A673 (cell line): ENCODE results near the gene EYS. TPM values are rescaled to one million over a fixed set of nuclear protein-coding genes. Genes with fewer than 3 reads are reported as not detected.

ENCODE experiments used
- BruUV-seq: library from RNA; stranded (reverse); fragments of 400-500 nt; replicated peaks from 2 replicates; lab custom pipeline; 2021; lab: Mats Ljungman, UMichigan
- CTCF ChIA-PET: fragments of 300-600 bp; sonication (Branson Sonifier 250); formaldehyde crosslinking; loops from one replicate; lab custom pipeline; 2022; ENCODE audit warnings: antibody characterized with exemption; lab: Charles Lee
- POLR2A ChIA-PET: fragments of 300-600 bp; sonication (Branson Sonifier 250); formaldehyde crosslinking; loops from one replicate; lab custom pipeline; 2022; ENCODE audit warnings: antibody characterized with exemption; ENCODE audit not compliant: low non-redundant PET; lab: Charles Lee
- DNase-seq: peaks from one replicate; pipeline ENCODE4 v3.0.0-alpha.2; 2015; ENCODE audit warnings: low spot score
- H3K27ac ChIP-seq: fragments of 200-600 bp; sonication (generic); 2 replicates; pipeline ENCODE4 v1.5.1; 2016; ENCODE audit warnings: mixed run types, low read depth, mild to moderate bottlenecking, mixed read lengths, antibody characterized with exemption, low read length; ENCODE audit not compliant: poor library complexity, severe bottlenecking
- H3K27me3 ChIP-seq: fragments of 200-600 bp; sonication (generic); replicated peaks from 2 replicates; pipeline ENCODE4 v1.6.1; 2017; ENCODE audit warnings: mixed run types, low read depth, mild to moderate bottlenecking, mixed read lengths, antibody characterized with exemption, low read length; ENCODE audit not compliant: insufficient read depth, poor library complexity
- H3K36me3 ChIP-seq: fragments of 200-600 bp; sonication (generic); 2 replicates; pipeline ENCODE4 v1.6.1; 2016; ENCODE audit warnings: mixed run types, mild to moderate bottlenecking, mixed read lengths, antibody characterized with exemption, low read length; ENCODE audit not compliant: insufficient read depth, poor library complexity, severe bottlenecking
- H3K4me1 ChIP-seq: fragments of 200-600 bp; sonication (generic); 2 replicates; pipeline ENCODE4 v1.6.1; 2017; ENCODE audit warnings: mixed run types, mild to moderate bottlenecking, mixed read lengths, antibody characterized with exemption, low read length; ENCODE audit not compliant: insufficient read depth, poor library complexity, severe bottlenecking
- H3K4me3 ChIP-seq: fragments of 200-600 bp; sonication (generic); 2 replicates; pipeline ENCODE4 v1.5.1; 2016; ENCODE audit warnings: low read depth, mixed run types, mild to moderate bottlenecking, mixed read lengths, low read length; ENCODE audit not compliant: poor library complexity, severe bottlenecking
- H3K9me3 ChIP-seq: fragments of 200-600 bp; sonication (generic); 2 replicates; pipeline ENCODE4 v1.6.1; 2016; ENCODE audit warnings: mixed run types, low read depth, mild to moderate bottlenecking, mixed read lengths, antibody characterized with exemption, low read length; ENCODE audit not compliant: poor library complexity, severe bottlenecking
- CTCF ChIP-seq: fragments of 300-800, 200-600 bp; sonication (generic); conservative IDR thresholded peaks from 2 replicates; pipeline ENCODE4 v1.5.1; 2017; ENCODE audit warnings: low read depth, mild to moderate bottlenecking, antibody characterized with exemption, low read length, moderate library complexity, mixed read lengths
- EZH2 ChIP-seq: fragments of 200-600 bp; sonication (generic); IDR thresholded peaks from 2 replicates; pipeline ENCODE4 v1.6.1; 2017; ENCODE audit warnings: borderline replicate concordance, low read depth, mild to moderate bottlenecking, mixed read lengths, antibody characterized with exemption, low read length; ENCODE audit not compliant: poor library complexity, severe bottlenecking
- intact Hi-C: fragments of 100-400 bp; cut with micrococcal nuclease; formaldehyde crosslinking; loops from one replicate; pipeline ENCODE4 v1.10.0; 2022; ENCODE audit not compliant: unreplicated experiment
- total RNA-seq: library from RNA; stranded (reverse); gene quantifications from 2 replicates; pipeline ENCODE4 v1.2.3, GENCODE V29; 2021

The EYS gene
- total RNA-seq, 1 experiment from 2014 or later = 0.47 TPM

DNA sequence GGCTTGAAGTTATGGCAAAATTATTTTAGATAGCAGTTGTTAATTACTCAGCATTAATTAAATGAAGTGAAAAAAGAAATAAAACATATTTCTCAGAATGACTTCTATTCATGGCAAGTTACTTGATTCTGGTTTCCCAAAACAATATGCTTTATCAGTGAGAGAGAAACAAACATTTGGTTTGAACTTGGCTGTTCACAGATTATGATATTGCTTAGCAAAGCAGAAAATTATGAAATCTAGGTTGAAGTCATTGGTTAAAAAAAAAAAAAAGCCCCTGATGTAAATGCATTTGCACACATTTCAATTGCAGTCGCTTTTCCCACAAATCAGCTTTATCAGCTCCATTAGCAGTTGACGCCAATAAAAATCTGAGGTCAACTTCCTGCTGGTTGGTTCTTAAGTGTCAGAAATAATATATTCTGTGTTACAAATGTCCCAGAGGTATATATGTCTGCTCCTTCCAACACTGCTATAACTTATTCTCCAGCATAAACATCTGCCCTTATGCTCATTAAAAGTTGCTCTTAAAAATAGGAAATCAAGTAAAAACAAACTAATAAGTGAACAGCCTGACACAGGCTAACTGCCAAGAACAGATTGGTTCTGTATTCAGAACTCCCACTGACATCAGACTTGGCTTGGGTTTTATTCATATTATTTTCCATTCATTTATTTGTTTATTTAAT lies 1796.0 kb downstream of the EYS start:
- Histone ChIP-seq H3K36me3 (no peaks in the 10 kb centered on the region), H3K27ac (no peak overlapping the region), H3K9me3 (no peaks in the 10 kb centered on the region), H3K27me3 (no peaks in the 10 kb centered on the region), H3K4me1 (peaks cover 5% of the 10 kb centered on the region), H3K4me3 (no peak overlapping the region)
- intact Hi-C loops = no loop called here
- BruUV-seq = no TSS peak
- ChIA-PET POLR2A (no interaction called here), CTCF (no interaction called here)
- TF ChIP-seq CTCF (no peak), EZH2 (no peak)
- DNase-seq = peak; percentile 43

- TF ChIP-seq EZH2 (no peak), CTCF (no peak)
- Histone ChIP-seq H3K27me3 (no peaks in the 10 kb centered on the region), H3K9me3 (no peaks in the 10 kb centered on the region), H3K4me1 (no peaks in the 10 kb centered on the region), H3K4me3 (no peak overlapping the region), H3K27ac (peak overlapping the region; percentile 33), H3K36me3 (no peaks in the 10 kb centered on the region)
- intact Hi-C loops = no loop called here
- DNase-seq = peak; percentile 74
- ChIA-PET CTCF (no interaction called here), POLR2A (no interaction called here)
- BruUV-seq = no TSS peak
Observed at GRCh38 chr6:63904650-63905248, 1802.3 kb downstream of the EYS start.

DNA sequence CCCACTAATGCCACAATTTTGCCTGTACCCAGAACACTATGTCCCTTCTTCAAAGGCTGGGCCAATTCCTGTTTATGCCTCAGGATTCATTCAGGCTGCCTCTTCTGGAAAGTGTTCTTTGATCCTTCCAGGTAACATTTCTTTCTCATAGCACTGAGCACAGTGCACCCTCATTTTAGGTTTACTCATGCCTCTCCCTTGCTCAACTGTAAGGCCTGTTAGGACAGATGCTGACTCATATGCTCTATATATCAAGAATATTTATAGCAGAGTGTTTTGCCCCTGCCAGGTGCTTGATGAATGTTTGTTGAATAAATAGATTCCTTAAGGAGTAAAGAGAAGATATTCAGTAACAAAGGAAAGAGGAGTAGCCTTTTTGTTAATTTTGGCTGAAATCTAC lies 1807.5 kb downstream of the EYS start:
- no TSS peak for BruUV-seq
- TF ChIP-seq CTCF (no peak), EZH2 (no peak)
- no peak overlapping the region for H3K27ac ChIP-seq
- no peaks in the 10 kb centered on the region for H3K36me3 ChIP-seq
- H3K4me1 ChIP-seq = no peaks in the 10 kb centered on the region
- DNase-seq = no peak
- POLR2A ChIA-PET = no interaction called here
- intact Hi-C loops = no loop called here
- no peak overlapping the region for H3K4me3 ChIP-seq
- H3K27me3 ChIP-seq = no peaks in the 10 kb centered on the region
- H3K9me3 ChIP-seq = no peaks in the 10 kb centered on the region
- CTCF ChIA-PET = no interaction called here
